H9 (cell line): ENCODE results near the gene WDR4. TPM values are rescaled to one million over a fixed set of nuclear protein-coding genes. Genes with fewer than 3 reads are reported as not detected.
A peak's percentile ranks its signal among the peaks of the same experiment; 100 is the strongest.

Experiments used
- DNase-seq: peaks from one replicate; pipeline ENCODE4 v3.0.0-alpha.2; 2017
- H2AFZ ChIP-seq: one replicate; pipeline ENCODE4 v1.6.1; 2013; ENCODE audit warnings: mild to moderate bottlenecking, low read length, control low read depth, moderate library complexity
- H2AK5ac ChIP-seq: 2 replicates; pipeline ENCODE4 v1.6.1; 2013; ENCODE audit warnings: low read length, control low read depth, mixed read lengths; ENCODE audit not compliant: insufficient read length
- H2BK120ac ChIP-seq: one replicate; pipeline ENCODE4 v1.6.1; 2013; ENCODE audit warnings: low read depth, mild to moderate bottlenecking, low read length, control low read depth, inconsistent platforms; ENCODE audit not compliant: poor library complexity, severe bottlenecking
- H2BK12ac ChIP-seq: 2 replicates; pipeline ENCODE4 v1.6.1; 2013; ENCODE audit warnings: low read length, control low read depth, mixed read lengths, low read depth; ENCODE audit not compliant: insufficient read length
- H2BK15ac ChIP-seq: 2 replicates; pipeline ENCODE4 v1.6.1; 2013; ENCODE audit warnings: low read depth, low read length, control low read depth
- H2BK20ac ChIP-seq: one replicate; pipeline ENCODE4 v1.6.1; 2013; ENCODE audit warnings: low read depth, mild to moderate bottlenecking, low read length, control low read depth, inconsistent platforms; ENCODE audit not compliant: poor library complexity, severe bottlenecking
- H2BK5ac ChIP-seq: 2 replicates; pipeline ENCODE4 v1.6.1; 2013; ENCODE audit warnings: low read length, control low read depth, mixed read lengths; ENCODE audit not compliant: insufficient read length
- H3K14ac ChIP-seq: 2 replicates; pipeline ENCODE4 v1.6.1; 2013; ENCODE audit warnings: low read length, control low read depth; ENCODE audit not compliant: insufficient read depth
- H3K18ac ChIP-seq: 2 replicates; pipeline ENCODE4 v1.6.1; 2013; ENCODE audit warnings: low read depth, mild to moderate bottlenecking, mixed read lengths, low read length, control low read depth; ENCODE audit not compliant: insufficient read length
- H3K23ac ChIP-seq: 2 replicates; pipeline ENCODE4 v1.6.1; 2013; ENCODE audit warnings: low read length, control low read depth, mixed read lengths, low read depth; ENCODE audit not compliant: insufficient read length
- H3K23me2 ChIP-seq: 2 replicates; pipeline ENCODE4 v1.6.1; 2013; ENCODE audit warnings: low read depth, mild to moderate bottlenecking, mixed read lengths, low read length, control low read depth; ENCODE audit not compliant: insufficient read length, poor library complexity, severe bottlenecking
- H3K27ac ChIP-seq: 2 replicates; pipeline ENCODE4 v1.5.1; 2013; ENCODE audit warnings: low read length, control low read depth, mixed read lengths, low read depth; ENCODE audit not compliant: insufficient read length
- H3K27me3 ChIP-seq: 2 replicates; pipeline ENCODE4 v1.6.1; 2013; ENCODE audit warnings: low read length, control low read depth, inconsistent platforms; ENCODE audit not compliant: insufficient read depth
- H3K4ac ChIP-seq: 2 replicates; pipeline ENCODE4 v1.6.1; 2013; ENCODE audit warnings: low read depth, mild to moderate bottlenecking, control low read depth, inconsistent platforms, low read length, moderate library complexity
- H3K4me1 ChIP-seq: 2 replicates; pipeline ENCODE4 v1.6.1; 2013; ENCODE audit warnings: low read length, control low read depth, inconsistent platforms; ENCODE audit not compliant: insufficient read depth
- H3K4me2 ChIP-seq: 2 replicates; pipeline ENCODE4 v1.6.1; 2013; ENCODE audit warnings: low read length, control low read depth, mixed read lengths; ENCODE audit not compliant: insufficient read length, insufficient read depth
- H3K56ac ChIP-seq: 2 replicates; pipeline ENCODE4 v1.6.1; 2013; ENCODE audit warnings: low read depth, mild to moderate bottlenecking, mixed read lengths, low read length, control low read depth; ENCODE audit not compliant: insufficient read length
- H3K79me1 ChIP-seq: 2 replicates; pipeline ENCODE4 v1.6.1; 2013; ENCODE audit warnings: low read depth, mild to moderate bottlenecking, moderate library complexity, low read length, control low read depth, inconsistent platforms; ENCODE audit not compliant: insufficient read depth, poor library complexity, severe bottlenecking
- H3K79me2 ChIP-seq: 2 replicates; pipeline ENCODE4 v1.6.1; 2013; ENCODE audit warnings: low read length, control low read depth, inconsistent platforms; ENCODE audit not compliant: insufficient read depth
- H3K9ac ChIP-seq: 2 replicates; pipeline ENCODE4 v1.6.1; 2013; ENCODE audit warnings: low read length, control low read depth, mixed read lengths; ENCODE audit not compliant: insufficient read length; ENCODE audit errors: extremely low read depth
- H3K9me3 ChIP-seq: one replicate; pipeline ENCODE4 v1.6.1; 2013; ENCODE audit warnings: low read depth, low read length, inconsistent platforms; ENCODE audit not compliant: control insufficient read depth
- H3T11ph ChIP-seq: one replicate; pipeline ENCODE4 v1.6.1; 2013; ENCODE audit warnings: mild to moderate bottlenecking, low read length, control low read depth, inconsistent platforms
- H4K20me1 ChIP-seq: one replicate; pipeline ENCODE4 v1.6.1; 2013; ENCODE audit not compliant: control insufficient read depth, insufficient read length, insufficient read depth
- H4K5ac ChIP-seq: 2 replicates; pipeline ENCODE4 v1.6.1; 2013; ENCODE audit warnings: low read depth, mild to moderate bottlenecking, mixed read lengths, low read length, control low read depth; ENCODE audit not compliant: insufficient read length
- H4K8ac ChIP-seq: replicated peaks from 2 replicates; pipeline ENCODE4 v1.6.1; 2013; ENCODE audit warnings: low read length, control low read depth, mixed read lengths, low read depth; ENCODE audit not compliant: insufficient read length
- H4K91ac ChIP-seq: 2 replicates; pipeline ENCODE4 v1.6.1; 2013; ENCODE audit warnings: low read depth, mild to moderate bottlenecking, moderate library complexity, mixed read lengths, low read length, control low read depth; ENCODE audit not compliant: insufficient read length
- H3K27ac Mint-ChIP-seq, 3 experiments: 2 replicates in 2 of 3; 3 replicates in 1 of 3; pipeline ENCODE4 v1.8.0; 2020 to 2021; ENCODE audit warnings: mixed read lengths in 3 of 3, mild to moderate bottlenecking in 1 of 3, moderate library complexity in 1 of 3
- H3K27me3 Mint-ChIP-seq: 2 replicates; pipeline ENCODE4 v1.8.0; 2021; ENCODE audit warnings: low read depth, mild to moderate bottlenecking, moderate library complexity, mixed read lengths
- H3K36me3 Mint-ChIP-seq, 3 experiments: 2 replicates in 2 of 3; 3 replicates in 1 of 3; pipeline ENCODE4 v1.8.0; 2020 to 2021; ENCODE audit warnings: low read depth in 3 of 3, mixed read lengths in 3 of 3; ENCODE audit not compliant: insufficient read depth in 1 of 3
- H3K4me1 Mint-ChIP-seq, 2 experiments: 2 replicates each; pipeline ENCODE4 v1.8.0; 2020; ENCODE audit warnings: mixed read lengths in 2 of 2
- H3K4me3 Mint-ChIP-seq, 2 experiments: 2 replicates in 1 of 2; 3 replicates in 1 of 2; pipeline ENCODE4 v1.8.0; 2020 to 2021; ENCODE audit warnings: mild to moderate bottlenecking in 2 of 2, mixed read lengths in 2 of 2, moderate library complexity in 1 of 2
- H3K9me3 Mint-ChIP-seq, 2 experiments: 2 replicates in 1 of 2; 3 replicates in 1 of 2; pipeline ENCODE4 v1.8.0; 2020; ENCODE audit warnings: mild to moderate bottlenecking in 2 of 2, mixed read lengths in 2 of 2, moderate library complexity in 1 of 2
- WGBS: extraction: QIAGEN DNeasy Blood & Tissue Kit; methylation state at CpG from one replicate; pipeline ENCODE4 v1.1.7; 2013; ENCODE audit warnings: missing lambda C conversion rate, low lambda C conversion rate, mixed read lengths; ENCODE audit not compliant: insufficient read length; ENCODE audit errors: extremely low coverage; 5-methylcytosine and 5-hydroxymethylcytosine counted together
- total RNA-seq: library from RNA; stranded (reverse); gene quantifications from 2 replicates; pipeline ENCODE4 v1.2.1, GENCODE V29; 2021
- TF ChIP-seq, protein P1 (sequence below): fragments of 200-600 bp; sonication (generic); conservative IDR thresholded peaks from 3 replicates; pipeline ENCODE4 v1.8.0; 2021; ENCODE audit warnings: antibody characterized with exemption, mild to moderate bottlenecking

The WDR4 gene
- total RNA-seq, 1 experiment from 2014 or later: 54.4 TPM

DNA sequence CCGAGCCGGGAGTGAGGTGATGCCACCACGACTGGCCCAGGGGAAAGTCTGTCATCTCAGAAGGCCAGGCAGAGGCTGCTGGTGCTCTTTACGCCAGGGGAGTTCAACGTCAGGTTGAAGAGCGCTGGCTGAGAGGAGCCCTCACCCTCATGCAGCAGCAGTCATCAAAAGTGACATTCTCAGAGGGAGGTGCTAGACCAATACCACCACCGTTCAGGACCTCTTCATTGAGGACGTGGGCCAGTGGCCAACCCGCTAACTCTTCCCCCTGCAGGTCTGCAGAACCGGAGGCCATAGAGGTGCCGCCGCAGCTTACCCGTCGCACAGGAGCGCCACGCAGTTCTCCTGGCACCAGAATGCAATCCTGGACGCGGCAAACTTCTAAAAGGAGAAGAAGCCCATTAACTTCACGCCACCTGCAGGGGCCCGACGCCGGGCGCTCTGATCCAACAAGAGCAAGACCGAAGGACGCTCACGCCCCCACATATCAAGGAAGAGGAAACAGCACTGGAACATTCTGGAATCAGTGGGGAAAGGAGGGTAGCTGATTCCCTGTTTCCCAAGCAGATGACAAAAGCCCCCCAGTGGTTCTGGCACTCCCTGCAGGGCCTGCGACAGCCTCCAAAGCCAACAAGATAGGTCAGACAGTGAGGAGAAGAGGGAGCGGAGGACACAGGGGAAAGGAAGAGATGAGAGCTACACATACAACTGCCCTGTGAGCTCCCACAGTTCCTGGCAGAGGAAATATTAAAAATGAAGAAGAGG is 24.9 kb downstream of the WDR4 start:
- H3K4ac ChIP-seq: no peak overlapping the region
- H3K9ac ChIP-seq: no peak overlapping the region
- Mint-ChIP-seq H3K4me3 (no peak overlapping the region), H3K27me3 (no peaks in the 10 kb centered on the region), H3K27ac (peak overlapping the region in 2 of 3 experiments; percentile 30 to 44; a peak in 1 of 7 replicates), H3K36me3 (peaks cover 54 to 96% (median 92%) of the 10 kb centered on the region in 3 experiments), H3K4me1 (no peaks in the 10 kb centered on the region), H3K9me3 (no peaks in the 10 kb centered on the region)
- H2BK5ac ChIP-seq: no peak overlapping the region
- no peaks in the 10 kb centered on the region for H3K79me1 ChIP-seq
- no peak overlapping the region for H2AFZ ChIP-seq
- H3T11ph ChIP-seq: no peak overlapping the region
- no peak overlapping the region for H4K91ac ChIP-seq
- H3K4me1 ChIP-seq: no peaks in the 10 kb centered on the region
- no peak overlapping the region for H3K56ac ChIP-seq
- H3K23ac ChIP-seq: no peak overlapping the region
- H4K20me1 ChIP-seq: no peaks in the 10 kb centered on the region
- no peak overlapping the region for H2BK20ac ChIP-seq
- H3K9me3 ChIP-seq: no peaks in the 10 kb centered on the region
- no peak for DNase-seq
- H3K79me2 ChIP-seq: peaks cover 2% of the 10 kb centered on the region; the same call in 1 of the 2 replicates
- H3K23me2 ChIP-seq: no peaks in the 10 kb centered on the region
- H3K4me2 ChIP-seq: no peak overlapping the region
- H3K27ac ChIP-seq: no peak overlapping the region
- no peak overlapping the region for H2BK15ac ChIP-seq
- H3K27me3 ChIP-seq: no peaks in the 10 kb centered on the region
- no peak overlapping the region for H2BK120ac ChIP-seq
- no peak overlapping the region for H4K8ac ChIP-seq
- WGBS: no CpG with 5 or more reads among the region's 28 CpGs
- H2AK5ac ChIP-seq: no peak overlapping the region
- no peak overlapping the region for H2BK12ac ChIP-seq
- H4K5ac ChIP-seq: no peak overlapping the region
- TF ChIP-seq, protein P1, sequence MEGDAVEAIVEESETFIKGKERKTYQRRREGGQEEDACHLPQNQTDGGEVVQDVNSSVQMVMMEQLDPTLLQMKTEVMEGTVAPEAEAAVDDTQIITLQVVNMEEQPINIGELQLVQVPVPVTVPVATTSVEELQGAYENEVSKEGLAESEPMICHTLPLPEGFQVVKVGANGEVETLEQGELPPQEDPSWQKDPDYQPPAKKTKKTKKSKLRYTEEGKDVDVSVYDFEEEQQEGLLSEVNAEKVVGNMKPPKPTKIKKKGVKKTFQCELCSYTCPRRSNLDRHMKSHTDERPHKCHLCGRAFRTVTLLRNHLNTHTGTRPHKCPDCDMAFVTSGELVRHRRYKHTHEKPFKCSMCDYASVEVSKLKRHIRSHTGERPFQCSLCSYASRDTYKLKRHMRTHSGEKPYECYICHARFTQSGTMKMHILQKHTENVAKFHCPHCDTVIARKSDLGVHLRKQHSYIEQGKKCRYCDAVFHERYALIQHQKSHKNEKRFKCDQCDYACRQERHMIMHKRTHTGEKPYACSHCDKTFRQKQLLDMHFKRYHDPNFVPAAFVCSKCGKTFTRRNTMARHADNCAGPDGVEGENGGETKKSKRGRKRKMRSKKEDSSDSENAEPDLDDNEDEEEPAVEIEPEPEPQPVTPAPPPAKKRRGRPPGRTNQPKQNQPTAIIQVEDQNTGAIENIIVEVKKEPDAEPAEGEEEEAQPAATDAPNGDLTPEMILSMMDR: 0 out of 3 replicates have a peak, but pooled peaks have one; percentile 10
- H3K18ac ChIP-seq: no peak overlapping the region
- H3K14ac ChIP-seq: no peak overlapping the region
